Breast epithelium (tissue), 4 donors: Measurements from ENCODE around the gene GTF2F2. TPM values are rescaled to one million over a fixed set of nuclear protein-coding genes. Genes with fewer than 3 reads are reported as not detected.

Experiments
- DNase-seq, 2 donors: peaks; one replicate each; pipeline ENCODE4 v3.0.0-alpha.2; 2019; ENCODE audit warnings: low spot score in 2 of 2
- H3K27ac ChIP-seq, 2 donors: fragments of 200-600 bp; sonication (generic) in 1 of 2; one replicate each; pipeline ENCODE4 v1.5.1; 2016 to 2019; ENCODE audit warnings: mild to moderate bottlenecking in 1 of 2
- H3K27me3 ChIP-seq, 2 donors: fragments of 200-600 bp; sonication (generic) in 1 of 2; one replicate each; pipeline versions ENCODE4 v1.5.1 to v1.6.0; 2017 to 2019; ENCODE audit warnings: control low read depth in 1 of 2, mild to moderate bottlenecking in 1 of 2
- H3K36me3 ChIP-seq: fragments of 200-600 bp; one replicate; pipeline ENCODE4 v1.5.1; 2019
- H3K4me1 ChIP-seq, 2 donors: fragments of 200-600 bp; sonication (generic); one replicate each; pipeline ENCODE4 v1.5.1; 2016 to 2019; ENCODE audit warnings: control low read depth in 1 of 2
- H3K4me3 ChIP-seq, 3 donors: fragments of 200-600 bp; sonication (generic); 1 replicate in 2 of 3; 2 replicates in 1 of 3; pipeline ENCODE4 v1.5.1; 2016 to 2019; ENCODE audit warnings: mild to moderate bottlenecking in 3 of 3, moderate library complexity in 2 of 3
- H3K9me3 ChIP-seq, 2 donors: fragments of 200-600 bp; sonication (generic) in 1 of 2; one replicate each; pipeline ENCODE4 v1.5.1; 2016 to 2019; ENCODE audit warnings: control low read depth in 1 of 2
- CTCF ChIP-seq, 3 donors: fragments of 450-650 bp; IDR thresholded peaks; one replicate each; pipeline ENCODE4 v1.5.1; 2016 to 2017; ENCODE audit warnings: antibody characterized with exemption in 3 of 3, mild to moderate bottlenecking in 3 of 3, moderate library complexity in 3 of 3
- POLR2A ChIP-seq: fragments of 450-650 bp; IDR thresholded peaks from one replicate; pipeline ENCODE4 v1.6.1; 2016; ENCODE audit warnings: antibody characterized with exemption, mild to moderate bottlenecking, moderate library complexity
- POLR2AphosphoS5 ChIP-seq, 3 donors: sonication (generic); formaldehyde crosslinking; IDR thresholded peaks; one replicate each; pipeline ENCODE4 v1.6.1; 2017; ENCODE audit warnings: antibody characterized with exemption in 3 of 3
- intact Hi-C: fragments of 100-400 bp; cut with DNase I; formaldehyde crosslinking; loops from one replicate; pipeline ENCODE4 v1.15.1; 2023; ENCODE audit warnings: low total_unique reads
- total RNA-seq, 3 donors: library from RNA; depleted of rRNA; stranded (reverse); fragments of >200 nt; gene quantifications; one replicate each; pipeline ENCODE4 v1.1.0, GENCODE V29; 2016

GTF2F2 gene
- total RNA-seq, 3 donors from 2014 or later, result 10.9 to 23.4 (median 20.6) TPM

- Histone ChIP-seq H3K9me3 (no peaks in the 10 kb centered on the region), H3K27me3 (no peaks in the 10 kb centered on the region), H3K4me1 (no peaks in the 10 kb centered on the region), H3K27ac (no peak overlapping the region), H3K36me3 (no peaks in the 10 kb centered on the region), H3K4me3 (no peak overlapping the region)
- intact Hi-C loops, result no loop called here
- no peak for DNase-seq
- no peak for TF ChIP-seq POLR2AphosphoS5 (IDR thresholded peaks at IDR 0.05)
- TF ChIP-seq POLR2A, result no peak
- no peak for TF ChIP-seq CTCF (IDR thresholded peaks at IDR 0.05)
Measured at GRCh38 chr13:45225370-45225769, 105.1 kb downstream of the GTF2F2 start.

DNA sequence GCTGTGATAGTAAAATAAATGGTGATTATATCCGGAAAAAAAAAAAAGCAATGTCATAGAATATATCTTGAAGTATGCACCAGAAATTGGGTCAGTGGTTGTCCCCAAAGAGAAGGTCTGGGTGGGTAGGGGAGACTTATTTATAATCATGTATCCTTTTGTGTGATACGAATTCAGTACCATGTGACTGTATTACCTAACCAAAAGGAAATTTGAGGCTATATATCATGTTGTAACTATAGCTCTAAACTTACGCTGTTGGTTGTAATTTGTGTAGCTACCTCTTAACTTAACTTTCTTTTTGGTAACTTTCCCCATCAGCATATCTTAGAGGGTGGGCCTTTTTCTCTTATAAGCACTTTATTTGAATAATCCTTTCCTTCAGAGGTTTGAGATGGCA is 105.7 kb downstream of the GTF2F2 start:
- H3K4me3 ChIP-seq, result no peak overlapping the region
- H3K27ac ChIP-seq, result no peak overlapping the region
- intact Hi-C loops, result no loop called here
- no peaks in the 10 kb centered on the region for H3K36me3 ChIP-seq
- no peak for TF ChIP-seq CTCF (IDR thresholded peaks at IDR 0.05)
- TF ChIP-seq POLR2A, result no peak
- TF ChIP-seq POLR2AphosphoS5 (IDR thresholded peaks at IDR 0.05), result no peak
- no peaks in the 10 kb centered on the region for H3K4me1 ChIP-seq
- H3K9me3 ChIP-seq, result no peaks in the 10 kb centered on the region
- no peaks in the 10 kb centered on the region for H3K27me3 ChIP-seq
- no peak for DNase-seq

DNA sequence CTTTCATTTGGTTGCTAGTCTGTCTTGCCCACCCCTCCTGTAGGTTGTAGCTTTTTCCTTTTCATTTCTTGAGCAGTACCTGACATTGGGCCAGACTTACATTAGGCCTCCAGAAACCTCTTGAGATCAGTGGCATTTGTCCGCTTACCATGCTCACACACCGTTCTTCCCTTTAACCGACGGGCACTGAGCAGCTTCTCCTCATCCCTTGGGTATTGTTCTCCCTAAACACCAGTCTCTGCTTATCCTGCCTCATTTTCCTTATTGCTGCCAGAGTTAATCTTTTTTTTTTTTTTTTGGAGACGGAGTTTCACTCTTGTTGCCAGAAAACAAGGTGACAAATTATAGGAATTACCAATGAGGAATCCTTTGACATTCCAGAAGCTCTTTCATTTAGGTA is 107.7 kb downstream of the GTF2F2 start:
- H3K27me3 ChIP-seq, result no peaks in the 10 kb centered on the region
- intact Hi-C loops, result no loop called here
- H3K9me3 ChIP-seq, result no peaks in the 10 kb centered on the region
- no peak for TF ChIP-seq POLR2A
- TF ChIP-seq POLR2AphosphoS5 (IDR thresholded peaks at IDR 0.05), result no peak
- no peak for TF ChIP-seq CTCF (IDR thresholded peaks at IDR 0.05)
- H3K4me1 ChIP-seq, result no peaks in the 10 kb centered on the region
- DNase-seq, result no peak
- H3K4me3 ChIP-seq, result no peak overlapping the region
- no peaks in the 10 kb centered on the region for H3K36me3 ChIP-seq
- no peak overlapping the region for H3K27ac ChIP-seq

DNA sequence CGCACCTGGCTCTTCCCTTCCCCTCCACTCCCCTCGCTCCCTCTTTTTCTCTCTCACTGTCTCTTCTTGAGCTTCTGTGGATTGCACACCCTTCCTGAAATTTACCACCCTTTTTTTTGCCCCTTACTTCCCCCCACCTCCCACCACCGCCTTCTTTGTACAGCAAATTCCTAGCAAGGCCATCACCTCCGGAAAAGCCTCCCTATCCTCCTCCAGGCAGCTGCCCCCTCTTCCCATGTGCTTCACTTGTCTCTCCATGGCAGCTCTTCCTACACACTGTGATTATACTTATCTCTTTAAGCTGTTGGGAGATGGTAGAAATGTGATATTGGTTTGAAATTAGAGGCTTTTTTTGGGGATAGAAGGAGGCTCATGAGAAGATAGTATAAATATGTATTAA is 108.9 kb downstream of the GTF2F2 start:
- intact Hi-C loops, result no loop called here

GRCh38 chr13:45231305-45231704 is 111.0 kb downstream of the GTF2F2 start:
- Histone ChIP-seq H3K27me3 (no peaks in the 10 kb centered on the region), H3K27ac (no peak overlapping the region), H3K36me3 (no peaks in the 10 kb centered on the region), H3K9me3 (no peaks in the 10 kb centered on the region), H3K4me1 (no peaks in the 10 kb centered on the region), H3K4me3 (no peak overlapping the region)
- no peak for DNase-seq
- intact Hi-C loops, result no loop called here
- TF ChIP-seq POLR2A, result no peak

More for the DNA sequence above, 108.9 kb downstream of the GTF2F2 start:
- Histone ChIP-seq H3K36me3 (no peaks in the 10 kb centered on the region), H3K4me3 (no peak overlapping the region), H3K9me3 (no peaks in the 10 kb centered on the region), H3K27me3 (no peaks in the 10 kb centered on the region), H3K4me1 (no peaks in the 10 kb centered on the region), H3K27ac (no peak overlapping the region)
- no peak for TF ChIP-seq POLR2A
- no peak for TF ChIP-seq CTCF (IDR thresholded peaks at IDR 0.05)
- TF ChIP-seq POLR2AphosphoS5 (IDR thresholded peaks at IDR 0.05), result no peak
- no peak for DNase-seq

- H3K9me3 ChIP-seq, result no peaks in the 10 kb centered on the region
- no peaks in the 10 kb centered on the region for H3K27me3 ChIP-seq
- TF ChIP-seq CTCF (IDR thresholded peaks at IDR 0.05) (no peak), POLR2AphosphoS5 (IDR thresholded peaks at IDR 0.05) (no peak), POLR2A (no peak)
- H3K27ac ChIP-seq, result no peak overlapping the region
- no peaks in the 10 kb centered on the region for H3K36me3 ChIP-seq
- H3K4me1 ChIP-seq, result no peaks in the 10 kb centered on the region
- DNase-seq, result no peak
- no peak overlapping the region for H3K4me3 ChIP-seq
- intact Hi-C loops, result no loop called here
Measured at GRCh38 chr13:45231722-45232121, 111.4 kb downstream of the GTF2F2 start.
